Suprapubic skin (tissue), 4 donors: ENCODE results near the gene RPTN. TPM values are rescaled to one million over a fixed set of nuclear protein-coding genes. Genes with fewer than 3 reads are reported as not detected.

Experiments used
- DNase-seq, 2 donors: peaks; one replicate each; pipeline ENCODE4 v3.0.0-alpha.2; 2019; ENCODE audit warnings: low spot score in 2 of 2
- H3K27ac ChIP-seq: fragments of 200-600 bp; sonication (generic); one replicate; pipeline ENCODE4 v1.5.1; 2019
- H3K27me3 ChIP-seq: fragments of 200-600 bp; sonication (generic); one replicate; pipeline ENCODE4 v1.5.1; 2019
- H3K36me3 ChIP-seq: fragments of 200-600 bp; sonication (generic); one replicate; pipeline ENCODE4 v1.5.1; 2019
- H3K4me1 ChIP-seq: fragments of 200-600 bp; sonication (generic); one replicate; pipeline ENCODE4 v1.5.1; 2019
- H3K4me3 ChIP-seq: fragments of 200-600 bp; sonication (generic); one replicate; pipeline ENCODE4 v1.5.1; 2019; ENCODE audit warnings: mild to moderate bottlenecking
- H3K9me3 ChIP-seq: fragments of 200-600 bp; sonication (generic); one replicate; pipeline ENCODE4 v1.5.1; 2019
- EP300 ChIP-seq: sonication (generic); formaldehyde crosslinking; IDR thresholded peaks from one replicate; pipeline ENCODE4 v1.6.1; 2017; ENCODE audit warnings: antibody characterized with exemption
- POLR2A ChIP-seq, 2 donors: fragments of 450-650 bp; IDR thresholded peaks; one replicate each; pipeline ENCODE4 v1.6.1; 2017; ENCODE audit warnings: antibody characterized with exemption in 2 of 2, mild to moderate bottlenecking in 2 of 2, moderate library complexity in 2 of 2
- POLR2AphosphoS5 ChIP-seq, 3 donors: sonication (generic); formaldehyde crosslinking; IDR thresholded peaks; one replicate each; pipeline ENCODE4 v1.6.1; 2017; ENCODE audit warnings: antibody characterized with exemption in 3 of 3
- WGBS: methylation state at CpG from one replicate; pipeline ENCODE4 v1.1.5; 2018; 5-methylcytosine and 5-hydroxymethylcytosine counted together
- total RNA-seq, 4 donors: library from RNA; depleted of rRNA; stranded (reverse); fragments of >200 nt; gene quantifications; one replicate each; pipeline ENCODE4 v1.1.0, GENCODE V29; 2016
- TF ChIP-seq, protein P1 (sequence below), 2 donors: fragments of 200-600 bp in 1 of 2; fragments of 450-650 bp in 1 of 2; sonication (generic) in 1 of 2; IDR thresholded peaks; one replicate each; pipeline ENCODE4 v1.5.1; 2016 to 2019; ENCODE audit warnings: antibody characterized with exemption in 2 of 2, mild to moderate bottlenecking in 1 of 2, moderate library complexity in 1 of 2

Gene RPTN
- total RNA-seq, 4 donors from 2014 or later, result 9.0 to 40.3 (median 18.2) TPM

DNA sequence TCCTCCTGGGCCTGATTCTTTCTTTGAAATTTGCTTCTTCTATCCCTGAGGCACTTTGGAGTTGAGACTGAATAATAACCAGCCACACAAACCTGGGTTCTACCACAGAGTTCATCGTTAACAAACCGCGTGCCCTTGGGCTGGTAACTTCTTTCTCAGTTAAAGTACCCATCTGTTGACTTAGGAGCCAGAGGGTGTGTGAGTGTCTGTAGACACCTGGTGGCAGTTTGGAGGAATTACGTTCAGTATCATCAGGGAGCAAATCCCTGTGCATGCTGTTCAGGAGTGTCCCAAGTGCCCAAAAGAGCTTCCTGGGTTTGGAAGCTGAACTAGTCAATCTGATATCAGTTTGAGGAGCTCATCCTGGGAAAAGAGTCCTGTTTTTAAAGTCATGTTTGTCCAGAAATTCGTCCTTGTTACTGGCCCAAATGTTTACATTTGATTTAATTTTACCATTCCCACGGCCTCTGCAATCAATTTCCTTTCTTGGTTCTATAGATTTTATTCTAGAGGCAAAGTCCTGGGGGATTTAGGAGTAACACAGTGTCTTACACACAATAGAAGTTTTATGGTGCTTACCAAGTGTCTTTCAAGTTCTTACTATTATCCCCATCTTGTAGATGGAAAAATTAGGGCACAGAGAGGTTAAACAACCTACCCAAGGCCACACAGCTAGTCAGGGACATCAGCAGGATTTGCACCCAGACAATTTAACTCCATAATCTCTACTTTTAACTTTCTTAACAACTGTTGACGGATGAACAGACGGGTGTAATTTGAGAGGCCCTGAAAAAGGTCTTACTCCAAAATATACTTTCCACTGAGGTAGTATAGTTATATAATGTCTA, 26.7 kb upstream of the RPTN start:
- Histone ChIP-seq H3K9me3 (no peaks in the 10 kb centered on the region), H3K27ac (no peak overlapping the region), H3K36me3 (no peaks in the 10 kb centered on the region), H3K4me1 (peaks cover 54% of the 10 kb centered on the region), H3K27me3 (no peaks in the 10 kb centered on the region), H3K4me3 (no peak overlapping the region)
- DNase-seq, result no peak
- TF ChIP-seq, protein P1, sequence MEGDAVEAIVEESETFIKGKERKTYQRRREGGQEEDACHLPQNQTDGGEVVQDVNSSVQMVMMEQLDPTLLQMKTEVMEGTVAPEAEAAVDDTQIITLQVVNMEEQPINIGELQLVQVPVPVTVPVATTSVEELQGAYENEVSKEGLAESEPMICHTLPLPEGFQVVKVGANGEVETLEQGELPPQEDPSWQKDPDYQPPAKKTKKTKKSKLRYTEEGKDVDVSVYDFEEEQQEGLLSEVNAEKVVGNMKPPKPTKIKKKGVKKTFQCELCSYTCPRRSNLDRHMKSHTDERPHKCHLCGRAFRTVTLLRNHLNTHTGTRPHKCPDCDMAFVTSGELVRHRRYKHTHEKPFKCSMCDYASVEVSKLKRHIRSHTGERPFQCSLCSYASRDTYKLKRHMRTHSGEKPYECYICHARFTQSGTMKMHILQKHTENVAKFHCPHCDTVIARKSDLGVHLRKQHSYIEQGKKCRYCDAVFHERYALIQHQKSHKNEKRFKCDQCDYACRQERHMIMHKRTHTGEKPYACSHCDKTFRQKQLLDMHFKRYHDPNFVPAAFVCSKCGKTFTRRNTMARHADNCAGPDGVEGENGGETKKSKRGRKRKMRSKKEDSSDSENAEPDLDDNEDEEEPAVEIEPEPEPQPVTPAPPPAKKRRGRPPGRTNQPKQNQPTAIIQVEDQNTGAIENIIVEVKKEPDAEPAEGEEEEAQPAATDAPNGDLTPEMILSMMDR (IDR thresholded peaks at IDR 0.05), result peak; percentile 76 to 83
- TF ChIP-seq POLR2AphosphoS5 (IDR thresholded peaks at IDR 0.05) (no peak), POLR2A (IDR thresholded peaks at IDR 0.05) (no peak), EP300 (no peak)
- WGBS, result 37% methylated on average over 8 of the region's 8 CpGs

DNA sequence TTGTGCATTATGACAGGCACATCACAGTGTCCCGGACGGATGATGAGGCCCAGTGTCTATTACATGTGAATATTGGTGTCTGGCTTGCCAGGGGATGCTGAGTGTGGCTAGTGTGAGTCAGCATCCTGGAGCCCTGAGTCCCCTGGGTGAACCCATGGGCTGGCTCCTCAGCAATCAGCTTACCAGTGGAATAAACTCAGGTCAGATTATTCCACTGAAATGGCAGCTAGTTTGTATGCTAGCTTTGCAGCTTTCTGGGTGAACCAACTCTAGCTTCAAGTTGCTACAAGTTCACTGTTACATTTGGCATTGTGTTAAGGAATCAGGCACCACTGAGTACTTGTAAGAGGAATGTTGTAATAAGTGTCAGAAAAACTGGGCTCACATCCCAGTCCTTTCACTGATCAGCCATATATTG, 23.9 kb upstream of the RPTN start:
- Histone ChIP-seq H3K36me3 (no peaks in the 10 kb centered on the region), H3K4me3 (no peak overlapping the region), H3K4me1 (peaks cover 32% of the 10 kb centered on the region), H3K27ac (peak overlapping the region; percentile 75), H3K27me3 (no peaks in the 10 kb centered on the region), H3K9me3 (no peaks in the 10 kb centered on the region)
- DNase-seq, result no peak
- WGBS, result 34% methylated on average over 2 of the region's 2 CpGs
- TF ChIP-seq POLR2AphosphoS5 (IDR thresholded peaks at IDR 0.05) (peak in 1 of 3 donors; percentile 38), POLR2A (IDR thresholded peaks at IDR 0.05) (no peak)
- TF ChIP-seq, protein P1 (IDR thresholded peaks at IDR 0.05), result no peak

DNA sequence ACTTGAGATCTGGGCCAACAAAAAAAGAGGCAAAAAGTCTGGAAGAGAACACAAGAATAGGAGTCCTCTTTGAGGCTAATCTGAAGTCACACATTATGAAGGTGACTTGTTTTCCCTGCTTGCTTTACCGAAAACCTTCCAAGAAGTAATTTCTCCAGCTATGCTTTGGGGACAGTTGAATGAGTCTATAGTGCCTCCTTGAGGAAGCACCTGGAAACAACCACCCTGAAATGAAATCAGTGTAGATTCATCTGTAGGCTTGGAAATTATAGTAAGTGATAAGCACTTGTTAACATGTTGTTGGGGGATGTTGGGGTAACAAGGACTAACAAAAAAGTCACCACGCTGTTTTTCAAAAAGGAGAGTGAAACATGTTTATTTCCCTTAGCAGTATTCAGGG, 23.4 kb upstream of the RPTN start:
- peak overlapping the region; percentile 75 for H3K27ac ChIP-seq
- no peaks in the 10 kb centered on the region for H3K9me3 ChIP-seq
- TF ChIP-seq, protein P1 (IDR thresholded peaks at IDR 0.05), result peak; percentile 21 to 35
- TF ChIP-seq POLR2A (IDR thresholded peaks at IDR 0.05) (no peak), POLR2AphosphoS5 (IDR thresholded peaks at IDR 0.05) (no peak), EP300 (no peak)
- H3K27me3 ChIP-seq, result no peaks in the 10 kb centered on the region
- H3K4me1 ChIP-seq, result peaks cover 32% of the 10 kb centered on the region
- 74% methylated on average over 2 of the region's 2 CpGs for WGBS
- DNase-seq, result no peak
- H3K36me3 ChIP-seq, result no peaks in the 10 kb centered on the region
- H3K4me3 ChIP-seq, result no peak overlapping the region

DNA sequence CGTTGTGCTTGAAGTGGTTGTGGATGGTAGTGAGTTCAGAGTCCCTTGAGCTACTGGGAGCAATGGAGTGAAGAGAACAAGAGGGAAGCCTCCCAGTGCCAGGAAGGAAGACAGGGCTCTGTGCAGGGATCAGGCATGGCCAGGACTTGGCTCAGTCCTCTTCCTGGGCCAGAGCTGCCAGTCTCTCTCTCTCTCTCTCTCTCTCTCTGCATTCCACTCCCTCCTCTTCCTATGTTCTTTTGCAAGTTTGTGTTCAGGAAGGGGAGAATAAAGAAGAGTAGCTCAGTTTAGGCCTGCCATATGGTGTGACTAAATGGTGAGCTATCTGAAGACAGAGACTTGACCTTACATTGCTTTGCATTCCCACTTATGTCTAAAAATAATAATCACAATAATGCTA, 20.5 kb upstream of the RPTN start:
- Histone ChIP-seq H3K27me3 (no peaks in the 10 kb centered on the region), H3K36me3 (no peaks in the 10 kb centered on the region), H3K4me3 (no peak overlapping the region), H3K27ac (no peak overlapping the region), H3K4me1 (peaks cover 23% of the 10 kb centered on the region), H3K9me3 (no peaks in the 10 kb centered on the region)
- WGBS, result 80% methylated on average over 1 of the region's 1 CpG
- no peak for DNase-seq
- TF ChIP-seq EP300 (no peak), POLR2AphosphoS5 (IDR thresholded peaks at IDR 0.05) (no peak), POLR2A (IDR thresholded peaks at IDR 0.05) (no peak)

DNA sequence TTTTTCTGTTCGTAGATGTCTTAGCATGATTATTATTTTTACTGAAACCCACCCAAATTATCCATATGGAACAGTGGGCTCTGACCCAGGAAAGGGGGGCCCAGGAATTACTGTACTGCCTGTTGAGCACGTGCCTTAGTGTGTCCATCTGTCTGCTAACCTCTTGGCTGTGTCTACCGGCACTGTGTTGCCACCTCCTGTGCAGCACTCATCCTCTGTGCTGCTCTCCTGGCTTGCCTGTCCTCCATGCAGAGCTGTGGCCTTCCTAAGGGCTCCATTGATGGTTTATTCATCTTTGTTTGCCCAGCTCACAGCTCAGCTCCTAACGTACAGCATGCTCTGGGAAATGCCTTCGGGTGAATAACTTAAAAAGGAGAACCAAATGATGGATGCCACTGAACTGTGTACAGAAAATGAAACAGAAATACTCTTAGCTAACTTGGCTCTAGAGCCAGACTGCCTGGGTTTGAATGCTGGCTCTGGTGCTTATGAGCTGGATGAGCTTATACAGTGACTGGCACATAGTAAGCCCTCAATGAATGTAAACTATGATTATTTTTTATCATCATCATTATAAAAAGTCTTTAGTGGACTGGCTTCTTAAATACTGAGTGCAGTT, 11.4 kb upstream of the RPTN start:
- Histone ChIP-seq H3K4me3 (no peak overlapping the region), H3K27me3 (no peaks in the 10 kb centered on the region), H3K36me3 (no peaks in the 10 kb centered on the region), H3K4me1 (peaks cover 44% of the 10 kb centered on the region), H3K9me3 (no peaks in the 10 kb centered on the region), H3K27ac (no peak overlapping the region)
- no peak for TF ChIP-seq POLR2A (IDR thresholded peaks at IDR 0.05)
- TF ChIP-seq, protein P1 (IDR thresholded peaks at IDR 0.05), result no peak
- TF ChIP-seq EP300, result no peak
- no peak for TF ChIP-seq POLR2AphosphoS5 (IDR thresholded peaks at IDR 0.05)
- 72% methylated on average over 5 of the region's 5 CpGs for WGBS
- DNase-seq, result no peak
